Astrocyte of the hippocampus (primary cell): ENCODE results near the gene PSMD14.

ENCODE experiments used
- DNase-seq: peaks from one replicate; pipeline ENCODE4 v3.0.0; 2011; ENCODE audit warnings: low read depth, low spot score

PSMD14 gene

GRCh38 chr2:161382747-161383146 lies 74.5 kb downstream of the PSMD14 start:
- DNase-seq, result no peak

- DNase-seq, result no peak
Measured at GRCh38 chr2:161384864-161385263, 76.6 kb downstream of the PSMD14 start.

GRCh38 chr2:161386228-161386824 lies 78.1 kb downstream of the PSMD14 start:
- no peak for DNase-seq

GRCh38 chr2:161388146-161388779 lies 80.0 kb downstream of the PSMD14 start:
- DNase-seq, result no peak

- no peak for DNase-seq
Measured at GRCh38 chr2:161391737-161392506, 83.7 kb downstream of the PSMD14 start.

- DNase-seq, result no peak
Measured at GRCh38 chr2:161400076-161400475, 91.9 kb downstream of the PSMD14 start.

GRCh38 chr2:161402297-161402696 lies 94.1 kb downstream of the PSMD14 start:
- no peak for DNase-seq

GRCh38 chr2:161406316-161406715 lies 98.1 kb downstream of the PSMD14 start:
- DNase-seq, result no peak

GRCh38 chr2:161407597-161407996 lies 99.4 kb downstream of the PSMD14 start:
- no peak for DNase-seq

GRCh38 chr2:161409308-161409907 lies 101.2 kb downstream of the PSMD14 start:
- no peak for DNase-seq

GRCh38 chr2:161412346-161412745 lies 104.1 kb downstream of the PSMD14 start:
- DNase-seq, result no peak

GRCh38 chr2:161414042-161415033 lies 106.1 kb downstream of the PSMD14 start:
- peak; percentile 76 for DNase-seq

- DNase-seq, result peak; percentile 16
Measured at GRCh38 chr2:161415034-161415986, 107.1 kb downstream of the PSMD14 start.

- peak; percentile 33 for DNase-seq
Measured at GRCh38 chr2:161415987-161416707, 107.9 kb downstream of the PSMD14 start, which contains the start of gene TBR1. Gene TBR1 (plus strand): TSS chr2:161416297. CDS start chr2:161416411, 114 bp downstream.

- DNase-seq, result peak; percentile 19
Measured at GRCh38 chr2:161416708-161417437, 108.6 kb downstream of the PSMD14 start.

- DNase-seq, result no peak
Measured at GRCh38 chr2:161417438-161418274, 109.4 kb downstream of the PSMD14 start.

- DNase-seq, result no peak
Measured at GRCh38 chr2:161418275-161418714, 110.1 kb downstream of the PSMD14 start.
